NOMO-1 treated with DMSO at 0.1 percent for 48 hours (cell line): ENCODE results near the gene ZNF654.

Experiments
- DNase-seq: peaks from one replicate; lab custom pipeline; 2025; ENCODE audit not compliant: unreplicated experiment; lab: John Stamatoyannopoulos, UW

ZNF654 gene

GRCh38 chr3:88191872-88192409, 132.9 kb downstream of the ZNF654 start:
- no peak for DNase-seq

DNA sequence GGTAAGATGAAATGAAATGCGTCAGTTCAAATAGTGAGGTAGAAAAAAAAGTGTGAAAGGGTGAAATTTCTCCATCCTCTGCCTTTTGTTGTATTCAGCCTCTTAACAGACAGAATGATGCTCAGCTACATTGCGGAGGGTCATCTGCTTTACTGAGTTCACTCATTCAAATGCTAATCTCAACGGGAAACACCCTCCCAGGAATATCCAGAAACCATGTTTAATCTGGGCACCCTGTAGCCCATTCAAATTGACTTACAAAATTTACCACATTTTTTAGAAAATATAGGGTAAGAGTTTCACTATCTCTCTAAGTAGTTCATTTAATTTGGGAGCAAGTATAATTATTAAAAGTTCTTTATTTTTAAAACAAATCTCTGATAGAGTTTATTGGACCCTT, 133.6 kb downstream of the ZNF654 start:
- DNase-seq: no peak
